GM12878 (cell line): ENCODE results near the gene ZBED4. TPM values are rescaled to one million over a fixed set of nuclear protein-coding genes. Genes with fewer than 3 reads are reported as not detected.

Source experiments
- ATAC-seq: fragments of 200-7000 bp; cut with Tn5 transposase; 3 replicates; pipeline ENCODE4 v1.9.1; 2020; ENCODE audit warnings: mild to moderate bottlenecking, moderate library complexity
- BruUV-seq: library from RNA; stranded (reverse); fragments of 400-500 nt; replicated peaks from 2 replicates; lab custom pipeline; 2021; lab: Mats Ljungman, UMichigan
- CTCF ChIA-PET: fragments of 300-600 bp; sonication (Branson Sonifier 250); formaldehyde crosslinking; extraction: SDS; loops from one replicate; lab custom pipeline; 2021; ENCODE audit warnings: inconsistent platforms; lab: Yijun Ruan, JAX
- POLR2A ChIA-PET: fragments of 350-600 bp; formaldehyde crosslinking; extraction: SDS; loops from one replicate; lab custom pipeline; 2021; ENCODE audit warnings: inconsistent platforms; lab: Charles Lee
- RAD21 ChIA-PET: fragments of 300-600 bp; sonication (Branson Sonifier 250); formaldehyde crosslinking; loops from one replicate; lab custom pipeline; 2023; ENCODE audit warnings: antibody characterized with exemption; ENCODE audit not compliant: unreplicated experiment; lab: Charles Lee
- SMC1A ChIA-PET: fragments of 300-600 bp; sonication (Branson Sonifier 250); formaldehyde crosslinking; loops from one replicate; lab custom pipeline; 2023; ENCODE audit not compliant: unreplicated experiment, uncharacterized antibody; lab: Charles Lee
- DNase-seq: peaks from one replicate; pipeline ENCODE4 v3.0.0-alpha.2; 2011; ENCODE audit warnings: low read depth, low spot score
- FAIRE-seq: peaks from 3 replicates; lab custom pipeline; 2011; peaks lifted over from hg19 to GRCh38; lab: Jason Lieb, UNC
- H2AFZ ChIP-seq: 2 replicates; pipeline ENCODE4 v1.6.0; 2011; ENCODE audit warnings: low read depth, low read length, control low read depth; ENCODE audit not compliant: control insufficient read depth
- H3K27ac ChIP-seq: 2 replicates; pipeline ENCODE4 v1.5.1; 2011; ENCODE audit warnings: control low read depth; ENCODE audit not compliant: control insufficient read depth, insufficient read depth
- H3K27me3 ChIP-seq, 2 experiments: replicated peaks in 1 of 2; 2 replicates each; pipeline versions ENCODE4 v1.6.0 to v1.6.1; 2011; ENCODE audit warnings: low read length in 1 of 2; ENCODE audit not compliant: control insufficient read depth in 2 of 2, insufficient read depth in 2 of 2
- H3K36me3 ChIP-seq, 2 experiments: 2 replicates each; pipeline ENCODE4 v1.5.1; 2011; ENCODE audit warnings: low read length in 1 of 2; ENCODE audit not compliant: control insufficient read depth in 2 of 2, insufficient read depth in 2 of 2
- H3K4me1 ChIP-seq: 2 replicates; pipeline ENCODE4 v1.6.1; 2011; ENCODE audit warnings: mild to moderate bottlenecking, low read length, moderate library complexity, mixed read lengths; ENCODE audit not compliant: control insufficient read depth, insufficient read depth
- H3K4me2 ChIP-seq: 2 replicates; pipeline ENCODE4 v1.6.0; 2011; ENCODE audit warnings: control low read depth; ENCODE audit not compliant: control insufficient read depth, insufficient read depth
- H3K4me3 ChIP-seq: fragments of 200-600 bp; sonication (generic); 2 replicates; pipeline ENCODE4 v1.5.1; 2016
- H3K79me2 ChIP-seq: 2 replicates; pipeline ENCODE4 v1.6.0; 2011; ENCODE audit warnings: low read length; ENCODE audit not compliant: control insufficient read depth, insufficient read depth
- H3K9ac ChIP-seq: 2 replicates; pipeline ENCODE4 v1.8.0; 2011; ENCODE audit warnings: low read length, control low read depth, mixed read lengths; ENCODE audit not compliant: control insufficient read depth, insufficient read depth
- H3K9me3 ChIP-seq: replicated peaks from 3 replicates; pipeline ENCODE4 v1.5.1; 2011; ENCODE audit warnings: mild to moderate bottlenecking, low read length; ENCODE audit not compliant: control insufficient read depth, insufficient read depth
- H4K20me1 ChIP-seq: 2 replicates; pipeline ENCODE4 v1.6.0; 2011; ENCODE audit not compliant: control insufficient read depth, insufficient read depth
- ATF7 ChIP-seq: fragments of 450-650 bp; IDR thresholded peaks from 2 replicates; pipeline ENCODE4 v1.6.1; 2016; ENCODE audit warnings: low read depth, mild to moderate bottlenecking
- BCL11A ChIP-seq: IDR thresholded peaks from 2 replicates; pipeline ENCODE4 v1.6.1; 2011; ENCODE audit warnings: low read depth, low read length
- GATAD2B ChIP-seq: fragments of 450-650 bp; conservative IDR thresholded peaks from 2 replicates; pipeline ENCODE4 v1.6.1; 2017; ENCODE audit warnings: low read depth, mild to moderate bottlenecking, moderate library complexity
- IKZF2 ChIP-seq, 2 experiments: fragments of 450-650 bp; IDR thresholded peaks; 2 replicates each; pipeline ENCODE4 v1.6.1; 2017; ENCODE audit warnings: mild to moderate bottlenecking in 2 of 2, moderate library complexity in 2 of 2
- LARP7 ChIP-seq: fragments of 450-650 bp; IDR thresholded peaks from 2 replicates; pipeline ENCODE4 v1.6.1; 2017; ENCODE audit warnings: mild to moderate bottlenecking
- MYC ChIP-seq: IDR thresholded peaks from 2 replicates; pipeline ENCODE4 v1.6.1; 2011; ENCODE audit warnings: mild to moderate bottlenecking, low read length, moderate library complexity, inconsistent platforms; ENCODE audit not compliant: insufficient read depth, insufficient replicate concordance, insufficient read length, severe bottlenecking
- NFXL1 ChIP-seq: fragments of 450-650 bp; IDR thresholded peaks from 2 replicates; pipeline ENCODE4 v1.6.1; 2017; ENCODE audit warnings: antibody characterized with exemption, mild to moderate bottlenecking, borderline replicate concordance
- NR2C1 ChIP-seq: fragments of 450-650 bp; IDR thresholded peaks from 2 replicates; pipeline ENCODE4 v1.6.1; 2017; ENCODE audit warnings: antibody characterized with exemption, mild to moderate bottlenecking, moderate library complexity
- PAX5 ChIP-seq: IDR thresholded peaks from 2 replicates; pipeline ENCODE4 v1.6.1; 2011; ENCODE audit warnings: low read depth, low read length, borderline replicate concordance
- POLR2AphosphoS2 ChIP-seq: IDR thresholded peaks from 2 replicates; pipeline ENCODE4 v1.6.1; 2011; ENCODE audit warnings: low read depth, mild to moderate bottlenecking, low read length, improper control_type of control experiment, moderate library complexity
- RELA ChIP-seq: fragments of 450-650 bp; IDR thresholded peaks from 2 replicates; pipeline ENCODE4 v1.8.0; 2014; ENCODE audit warnings: borderline replicate concordance; ENCODE audit not compliant: partially characterized antibody
- SMARCA5 ChIP-seq: fragments of 450-650 bp; IDR thresholded peaks from 2 replicates; pipeline ENCODE4 v1.6.1; 2017; ENCODE audit warnings: mild to moderate bottlenecking
- SPI1 ChIP-seq: IDR thresholded peaks from 2 replicates; pipeline ENCODE4 v1.6.1; 2011; ENCODE audit warnings: low read depth, mild to moderate bottlenecking, low read length, moderate library complexity, borderline replicate concordance; ENCODE audit not compliant: insufficient read depth
- SUZ12 ChIP-seq: fragments of 200-600 bp; sonication (generic); IDR thresholded peaks from one replicate; pipeline ENCODE4 v1.6.1; 2018; ENCODE audit warnings: antibody characterized with exemption, mild to moderate bottlenecking; ENCODE audit not compliant: unreplicated experiment
- ZNF274 ChIP-seq: IDR thresholded peaks from one replicate; pipeline ENCODE4 v1.8.0; 2011; ENCODE audit not compliant: insufficient read length, insufficient read depth
- WGBS: methylation state at CpG from one replicate; pipeline ENCODE4 v1.1.6; 2016; ENCODE audit warnings: low lambda C conversion rate; ENCODE audit not compliant: insufficient replicate concordance, insufficient coverage; ENCODE audit errors: missing lambda C conversion rate; 5-methylcytosine and 5-hydroxymethylcytosine counted together
- in situ Hi-C: fragments of 300-500 bp; cut with MboI; formaldehyde crosslinking; loops from 9 replicates; pipeline ENCODE4 v1.14.3; 2018; ENCODE audit warnings: mixed read lengths
- intact Hi-C: fragments of 100-400 bp; cut with micrococcal nuclease; formaldehyde crosslinking; loops from one replicate; pipeline ENCODE4 v1.14.2; 2022; ENCODE audit not compliant: unreplicated experiment
- polyA plus RNA-seq, 11 experiments: library from polyadenylated mRNA; depleted of rRNA in 4 of 11; unstranded in 6 of 11; stranded (reverse) in 5 of 11; fragments of >200 nt; fragmentation: Nextera tagmentation in 4 of 11; fragmentation: Illumina TruSeq in 1 of 11; extraction: Ambion mirVana in 4 of 11; extraction: Trizol in 1 of 11; gene quantifications; 1 replicate in 1 of 11; 2 replicates in 10 of 11; pipeline versions ENCODE4 v1.2.1 to v1.2.3, GENCODE V29; 2011 to 2016; ENCODE audit warnings: inconsistent platforms in 2 of 11, missing spikeins in 2 of 11, low read depth in 1 of 11
- total RNA-seq, 4 experiments: library from RNA; depleted of rRNA in 3 of 4; stranded (reverse); fragments of >200 nt in 3 of 4; fragmentation: Illumina TruSeq in 1 of 4; extraction: Trizol in 1 of 4; gene quantifications; 2 replicates each; pipeline versions ENCODE4 v1.2.1 to v1.2.3, GENCODE V29; 2013 to 2021
- TF ChIP-seq, protein P1 (sequence below): fragments of 450-650 bp; formaldehyde crosslinking; IDR thresholded peaks from 2 replicates; pipeline ENCODE4 v1.4.0; 2022; ENCODE audit warnings: mild to moderate bottlenecking, moderate library complexity
- TF ChIP-seq, protein P2 (sequence below): IDR thresholded peaks from 2 replicates; pipeline ENCODE4 v1.6.1; 2012; ENCODE audit warnings: low read depth, low read length, improper control_type of control experiment

ZBED4 gene
- total and polyA plus RNA-seq, 10 of the 15 experiments (the other 5 are each of a cell fraction or from before 2014, with no cell fraction given): 2.3 to 21.6 (median 12.8) TPM

DNA sequence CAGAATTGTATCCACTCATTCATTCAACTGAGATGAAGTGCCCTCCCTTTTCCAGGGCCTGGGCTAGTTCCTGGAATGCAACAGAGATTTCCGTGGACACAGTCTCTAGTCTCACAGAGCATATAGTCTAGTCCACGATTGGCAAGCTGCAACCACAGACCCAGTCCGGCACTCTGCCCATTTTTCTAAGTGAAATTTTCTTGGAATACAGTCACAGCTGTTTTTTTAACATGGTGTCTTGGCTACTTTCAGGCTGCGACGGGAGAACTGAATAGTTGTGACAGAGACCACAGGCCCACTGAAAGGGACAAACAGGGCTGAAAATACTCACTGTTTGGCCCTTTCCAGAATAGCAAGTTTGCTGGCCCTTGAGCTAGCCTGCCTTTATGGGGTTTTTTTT, 35.4 kb downstream of the ZBED4 start (continued):
- TF ChIP-seq, protein P1, sequence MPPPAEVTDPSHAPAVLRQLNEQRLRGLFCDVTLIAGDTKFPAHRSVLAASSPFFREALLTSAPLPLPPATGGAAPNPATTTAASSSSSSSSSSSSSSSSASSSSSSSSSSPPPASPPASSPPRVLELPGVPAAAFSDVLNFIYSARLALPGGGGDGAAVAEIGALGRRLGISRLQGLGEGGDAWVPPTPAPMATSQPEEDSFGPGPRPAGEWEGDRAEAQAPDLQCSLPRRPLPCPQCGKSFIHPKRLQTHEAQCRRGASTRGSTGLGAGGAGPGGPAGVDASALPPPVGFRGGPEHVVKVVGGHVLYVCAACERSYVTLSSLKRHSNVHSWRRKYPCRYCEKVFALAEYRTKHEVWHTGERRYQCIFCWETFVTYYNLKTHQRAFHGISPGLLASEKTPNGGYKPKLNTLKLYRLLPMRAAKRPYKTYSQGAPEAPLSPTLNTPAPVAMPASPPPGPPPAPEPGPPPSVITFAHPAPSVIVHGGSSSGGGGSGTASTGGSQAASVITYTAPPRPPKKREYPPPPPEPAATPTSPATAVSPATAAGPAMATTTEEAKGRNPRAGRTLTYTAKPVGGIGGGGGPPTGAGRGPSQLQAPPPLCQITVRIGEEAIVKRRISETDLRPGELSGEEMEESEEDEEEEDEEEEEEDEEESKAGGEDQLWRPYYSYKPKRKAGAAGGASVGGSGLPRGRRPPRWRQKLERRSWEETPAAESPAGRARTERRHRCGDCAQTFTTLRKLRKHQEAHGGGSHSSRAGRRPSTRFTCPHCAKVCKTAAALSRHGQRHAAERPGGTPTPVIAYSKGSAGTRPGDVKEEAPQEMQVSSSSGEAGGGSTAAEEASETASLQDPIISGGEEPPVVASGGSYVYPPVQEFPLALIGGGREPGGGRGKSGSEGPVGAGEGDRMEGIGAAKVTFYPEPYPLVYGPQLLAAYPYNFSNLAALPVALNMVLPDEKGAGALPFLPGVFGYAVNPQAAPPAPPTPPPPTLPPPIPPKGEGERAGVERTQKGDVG (CRISPR knock-in tag): no peak

DNA sequence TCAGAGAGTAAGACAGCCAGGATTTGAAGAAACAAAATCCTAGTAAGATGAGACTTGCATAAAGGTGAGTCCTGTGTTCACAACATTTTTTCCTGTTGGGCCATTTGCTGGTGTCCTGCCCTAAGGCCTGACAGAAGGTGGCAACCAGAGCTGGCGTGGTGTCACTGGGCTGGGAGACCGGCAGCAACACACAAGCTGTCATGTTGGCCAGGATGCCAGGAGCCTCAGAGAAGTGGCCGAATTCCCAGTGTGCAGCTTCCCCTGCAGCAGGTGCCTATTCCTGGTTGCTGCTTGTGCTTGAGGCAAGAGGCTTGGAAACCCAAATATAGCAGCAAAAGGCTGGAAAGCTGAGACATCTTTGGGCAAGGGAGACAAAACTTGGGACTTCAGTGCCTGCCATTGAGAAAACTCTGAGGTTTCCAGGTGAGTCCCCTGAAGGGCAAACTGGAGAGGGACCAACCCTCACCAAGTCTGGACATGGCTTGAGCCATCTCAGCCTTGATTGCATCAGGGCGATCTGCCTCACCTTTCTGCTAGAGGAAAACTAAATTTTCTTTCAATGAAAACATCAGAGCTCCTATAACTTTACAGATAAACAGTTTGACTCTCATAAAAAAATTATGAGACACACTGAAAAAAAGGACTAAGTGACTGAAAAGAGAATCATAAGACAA, 38.7 kb downstream of the ZBED4 start:
- H3K4me2 ChIP-seq: no peak overlapping the region
- intact Hi-C loops: no loop called here
- RAD21 ChIA-PET: no interaction called here
- TF ChIP-seq, protein P1 (CRISPR knock-in tag): no peak
- TF ChIP-seq NR2C1 (no peak), ZNF274 (no peak), MYC (no peak), LARP7 (no peak), IKZF2 (IDR thresholded peaks at IDR 0.05) (no peak), SPI1 (no peak), POLR2AphosphoS2 (no peak), SMARCA5 (no peak), PAX5 (no peak), BCL11A (no peak), SUZ12 (no peak), GATAD2B (no peak), NFXL1 (no peak), RELA (no peak), ATF7 (no peak)
- TF ChIP-seq, protein P2, sequence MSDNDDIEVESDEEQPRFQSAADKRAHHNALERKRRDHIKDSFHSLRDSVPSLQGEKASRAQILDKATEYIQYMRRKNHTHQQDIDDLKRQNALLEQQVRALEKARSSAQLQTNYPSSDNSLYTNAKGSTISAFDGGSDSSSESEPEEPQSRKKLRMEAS: no peak

More for the DNA sequence above, 38.7 kb downstream of the ZBED4 start:
- Histone ChIP-seq H3K4me1 (no peaks in the 10 kb centered on the region), H3K36me3 (peaks cover 9 to 30% of the 10 kb centered on the region in 2 experiments), H3K9me3 (peaks cover 2% of the 10 kb centered on the region; the same call in 1 of the 3 replicates), H3K9ac (no peak overlapping the region), H3K27me3 (no peaks in the 10 kb centered on the region), H3K4me3 (no peak overlapping the region), H2AFZ (no peak overlapping the region), H3K79me2 (no peaks in the 10 kb centered on the region), H3K27ac (no peak overlapping the region), H4K20me1 (no peaks in the 10 kb centered on the region)
- POLR2A ChIA-PET: no interaction called here
- no TSS peak for BruUV-seq
- CTCF ChIA-PET: no interaction called here
- FAIRE-seq (no peak), DNase-seq (no peak), ATAC-seq (no peak)
- WGBS: 98% methylated on average over 4 of the region's 4 CpGs
- in situ Hi-C loops: no loop called here
- SMC1A ChIA-PET: interaction anchor here (1.0 kb wide), 1 partner anchor 21 kb away, joined by 3 read pairs; no protein-coding TSS in a partner anchor
